SU-DHL-6 (cell line): ENCODE measurements around the gene CCR4.

Experiments used
- CTCF ChIP-seq: fragments of 200-600 bp; sonication (generic); IDR thresholded peaks from one replicate; pipeline ENCODE4 v1.5.1; 2017; ENCODE audit warnings: antibody characterized with exemption, mild to moderate bottlenecking, low read length, moderate library complexity; ENCODE audit not compliant: insufficient read depth, poor library complexity, severe bottlenecking
- EZH2phosphoT487 ChIP-seq: fragments of 200-600 bp; sonication (generic), shearing (Covaris generic); conservative IDR thresholded peaks from 2 replicates; pipeline ENCODE4 v1.6.1; 2018; ENCODE audit warnings: mild to moderate bottlenecking, antibody characterized with exemption, low read length, moderate library complexity, mixed read lengths

- TF ChIP-seq CTCF (no peak), EZH2phosphoT487 (no peak)
Observed at GRCh38 chr3:32919920-32920319, 31.5 kb upstream of the CCR4 start.
